Psoas muscle (tissue), 8 donors: ENCODE data around the gene HIGD2A. TPM values are rescaled to one million over a fixed set of nuclear protein-coding genes. Genes with fewer than 3 reads are reported as not detected.

Experiments used
- ATAC-seq, 4 donors: fragments of 200-7000 bp; cut with Tn5 transposase; one replicate each; pipeline ENCODE4 v1.9.1; 2020; ENCODE audit warnings: moderate library complexity in 3 of 4, mild to moderate bottlenecking in 2 of 4
- DNase-seq, 2 donors: peaks; one replicate each; pipeline ENCODE4 v3.0.0-alpha.2; 2020
- H3K27ac ChIP-seq: fragments of 200-600 bp; one replicate; pipeline ENCODE4 v1.8.0; 2022
- H3K27me3 ChIP-seq, 3 donors: fragments of 200-600 bp in 1 of 3; one replicate each; pipeline versions ENCODE4 v1.6.1 to v1.8.0; 2013 to 2022; ENCODE audit warnings: low read length in 2 of 3, mild to moderate bottlenecking in 2 of 3, moderate library complexity in 1 of 3; ENCODE audit not compliant: insufficient read depth in 3 of 3
- H3K36me3 ChIP-seq, 2 donors: fragments of 200-600 bp in 1 of 2; one replicate each; pipeline versions ENCODE4 v1.6.1 to v1.8.0; 2013 to 2022; ENCODE audit warnings: low read depth in 1 of 2, mild to moderate bottlenecking in 1 of 2, moderate library complexity in 1 of 2; ENCODE audit not compliant: insufficient read depth in 1 of 2
- H3K4me1 ChIP-seq: fragments of 200-600 bp; one replicate; pipeline ENCODE4 v1.8.0; 2022
- H3K4me3 ChIP-seq: fragments of 200-600 bp; one replicate; pipeline ENCODE4 v1.8.0; 2022; ENCODE audit warnings: mild to moderate bottlenecking
- H3K9me3 ChIP-seq: fragments of 200-600 bp; one replicate; pipeline ENCODE4 v1.8.0; 2022
- CTCF ChIP-seq: fragments of 200-600 bp; IDR thresholded peaks from one replicate; pipeline ENCODE4 v1.8.0; 2022; ENCODE audit warnings: antibody characterized with exemption
- WGBS, 3 donors: extraction: QIAGEN DNeasy Blood & Tissue Kit; methylation state at CpG; one replicate each; pipeline versions ENCODE4 v1.1.6 to v1.1.7; 2013; 5-methylcytosine and 5-hydroxymethylcytosine counted together
- intact Hi-C, 2 donors: fragments of 100-400 bp; cut with DNase I; formaldehyde crosslinking; loops; one replicate each; pipeline versions ENCODE4 v1.11.0 to v1.14.2; 2022
- polyA plus RNA-seq, 3 donors: library from polyadenylated mRNA; stranded (reverse); fragments of 200-250 nt; gene quantifications; one replicate each; pipeline ENCODE4 v1.2.3, GENCODE V29; 2013
- total RNA-seq, 4 donors: library from RNA; stranded (reverse); fragmentation: NEBNext Ultra II Directional in 2 of 4; extraction: Animal tissue kit (Norgen Biotek cat#: 25700) in 2 of 4; gene quantifications; one replicate each; pipeline versions ENCODE4 v1.2.1 to v1.2.4, GENCODE V29; 2021 to 2023
- donor health status: healthy with polysubstance abuse.
- donor health status: DM: no; HTN: no; CAD: no; lungs with moderate emphysema.
- donor health status: Bipolar disorder and iron deficiency.
- donor health status: healthy.
- donor health status: DM: yes; HTN: yes; CAD: no.
- donor health status: DM: no; HTN: no; CAD: no.
- donor health status: DM: no; HTN: no; CAD: no.
- donor health status: DM: yes; HTN: yes; CAD: no.

Gene HIGD2A
- total and polyA plus RNA-seq, 7 donors = 181 to 429 (median 215) TPM

GRCh38 chr5:176366232-176366894 lies 22.2 kb upstream of the HIGD2A start:
- ATAC-seq (no peak), DNase-seq (no peak)
- H3K27me3 ChIP-seq = no peaks in the 10 kb centered on the region
- H3K9me3 ChIP-seq = no peaks in the 10 kb centered on the region
- peaks cover 44% of the 10 kb centered on the region for H3K4me1 ChIP-seq
- TF ChIP-seq CTCF = no peak
- WGBS, 3 donors = 44 to 49% (median 44%) methylated on average over 38 of the region's 38 CpGs
- H3K36me3 ChIP-seq = peaks cover 0 to 21% of the 10 kb centered on the region in 2 donors
- H3K4me3 ChIP-seq = peak overlapping the region; percentile 83
- peak overlapping the region; percentile 85 for H3K27ac ChIP-seq
- intact Hi-C loops = no loop called here

GRCh38 chr5:176368726-176369125 lies 19.8 kb upstream of the HIGD2A start:
- ATAC-seq = no peak
- H3K9me3 ChIP-seq = no peaks in the 10 kb centered on the region
- no peak overlapping the region for H3K4me3 ChIP-seq
- peaks cover 60% of the 10 kb centered on the region for H3K4me1 ChIP-seq
- TF ChIP-seq CTCF = no peak
- H3K27ac ChIP-seq = peak overlapping the region; percentile 85
- 81 to 90% (median 84%) methylated on average over 10 to 13 of the region's 13 CpGs for WGBS, 3 donors
- H3K27me3 ChIP-seq = no peaks in the 10 kb centered on the region
- H3K36me3 ChIP-seq = peaks cover 0 to 21% of the 10 kb centered on the region in 2 donors
- intact Hi-C loops = no loop called here
- DNase-seq = no peak

GRCh38 chr5:176369934-176370711 lies 18.4 kb upstream of the HIGD2A start:
- ATAC-seq (peak; percentile 81 to 83 (median 82)), DNase-seq (no peak)
- TF ChIP-seq CTCF = no peak
- no peaks in the 10 kb centered on the region for H3K9me3 ChIP-seq
- H3K4me3 ChIP-seq = no peak overlapping the region
- intact Hi-C loops = no loop called here
- H3K27ac ChIP-seq = peak overlapping the region; percentile 85
- WGBS, 3 donors = 37 to 56% (median 41%) methylated on average over 8 of the region's 8 CpGs
- no peaks in the 10 kb centered on the region for H3K27me3 ChIP-seq
- peaks cover 61% of the 10 kb centered on the region for H3K4me1 ChIP-seq
- H3K36me3 ChIP-seq = peaks cover 0 to 21% of the 10 kb centered on the region in 2 donors

GRCh38 chr5:176371621-176372539 lies 16.7 kb upstream of the HIGD2A start:
- peak in 1 of 2 donors; percentile 68 for DNase-seq

More at GRCh38 chr5:176371621-176372539, 16.7 kb upstream of the HIGD2A start:
- no peaks in the 10 kb centered on the region for H3K27me3 ChIP-seq
- H3K4me1 ChIP-seq = peaks cover 58% of the 10 kb centered on the region
- peak; percentile 62 to 80 (median 76) for ATAC-seq
- H3K4me3 ChIP-seq = no peak overlapping the region
- TF ChIP-seq CTCF = no peak
- no peaks in the 10 kb centered on the region for H3K9me3 ChIP-seq
- H3K27ac ChIP-seq = peak overlapping the region; percentile 85
- 60 to 81% (median 73%) methylated on average over 13 of the region's 13 CpGs for WGBS, 3 donors
- intact Hi-C loops = no loop called here
- peaks cover 0 to 20% of the 10 kb centered on the region in 2 donors for H3K36me3 ChIP-seq
